HEK293 (cell line): ENCODE measurements around the gene NCOA7.

Source experiments
- KLF17 ChIP-seq: fragments of 450-650 bp; formaldehyde crosslinking; IDR thresholded peaks from 2 replicates; pipeline ENCODE4 v1.5.1; 2016; ENCODE audit warnings: missing biosample characterization, missing genetic modification characterization
- TCF7L2 ChIP-seq: IDR thresholded peaks from 2 replicates; pipeline ENCODE4 v1.6.1; 2011; ENCODE audit warnings: low read depth, mild to moderate bottlenecking, inconsistent platforms, low read length, moderate library complexity, borderline replicate concordance
- ZBTB8A ChIP-seq: fragments of 450-650 bp; formaldehyde crosslinking; IDR thresholded peaks from 2 replicates; pipeline ENCODE4 v1.5.1; 2016; ENCODE audit warnings: missing biosample characterization, missing genetic modification characterization
- ZNF776 ChIP-seq: fragments of 450-650 bp; formaldehyde crosslinking; IDR thresholded peaks from 2 replicates; pipeline ENCODE4 v1.5.0; 2017; ENCODE audit warnings: missing biosample characterization, missing genetic modification characterization, borderline replicate concordance

- no peak for TF ChIP-seq ZNF776 (tag by site-specific recombination)
- no peak for TF ChIP-seq TCF7L2
- TF ChIP-seq ZBTB8A (tag by site-specific recombination) = peak; percentile 53
- no peak for TF ChIP-seq KLF17 (tag by site-specific recombination)
Observed at GRCh38 chr6:125747589-125748405, 43.0 kb upstream of the NCOA7 start.
